GM21367 (cell line): Measurements from ENCODE around the gene CRIM1.

Source experiments
- ATAC-seq: cut with Tn5 transposase; IDR thresholded peaks from one replicate; pipeline ENCODE4 v1.9.1; 2021; ENCODE audit not compliant: unreplicated experiment

Gene CRIM1

DNA sequence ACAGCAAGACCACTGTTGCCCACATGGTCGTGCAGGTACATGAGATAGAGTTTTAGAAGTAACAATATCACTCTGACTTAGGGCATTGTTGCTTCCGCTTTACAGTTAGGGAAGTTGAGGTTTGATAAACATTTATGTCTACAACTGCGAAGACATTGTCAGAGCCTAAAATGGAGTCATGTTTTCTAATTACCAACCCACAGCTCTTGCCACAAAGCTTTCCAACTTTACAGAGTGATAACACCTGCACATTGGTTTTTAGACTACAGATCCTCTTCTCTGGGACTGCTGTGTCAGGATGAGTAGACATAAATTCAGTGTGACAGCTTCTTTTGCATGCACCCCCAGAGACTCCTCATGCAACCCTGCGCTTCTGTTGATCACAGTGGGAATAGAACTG, 123.4 kb downstream of the CRIM1 start:
- ATAC-seq = no peak

DNA sequence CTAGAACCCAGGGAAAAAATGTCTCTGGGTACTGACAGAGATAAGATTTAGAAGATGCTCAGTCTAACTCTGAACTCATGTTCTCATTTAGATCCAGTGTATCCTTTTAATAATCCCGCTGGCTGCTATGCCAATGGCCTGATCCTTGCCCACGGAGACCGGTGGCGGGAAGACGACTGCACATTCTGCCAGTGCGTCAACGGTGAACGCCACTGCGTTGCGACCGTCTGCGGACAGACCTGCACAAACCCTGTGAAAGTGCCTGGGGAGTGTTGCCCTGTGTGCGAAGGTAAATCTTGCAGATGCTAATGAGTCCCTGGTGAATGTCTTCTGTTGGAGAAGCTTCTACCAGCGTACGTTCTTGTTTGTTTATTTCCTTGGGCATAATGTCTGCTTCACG, 123.8 kb downstream of the CRIM1 start:
- no peak for ATAC-seq

DNA sequence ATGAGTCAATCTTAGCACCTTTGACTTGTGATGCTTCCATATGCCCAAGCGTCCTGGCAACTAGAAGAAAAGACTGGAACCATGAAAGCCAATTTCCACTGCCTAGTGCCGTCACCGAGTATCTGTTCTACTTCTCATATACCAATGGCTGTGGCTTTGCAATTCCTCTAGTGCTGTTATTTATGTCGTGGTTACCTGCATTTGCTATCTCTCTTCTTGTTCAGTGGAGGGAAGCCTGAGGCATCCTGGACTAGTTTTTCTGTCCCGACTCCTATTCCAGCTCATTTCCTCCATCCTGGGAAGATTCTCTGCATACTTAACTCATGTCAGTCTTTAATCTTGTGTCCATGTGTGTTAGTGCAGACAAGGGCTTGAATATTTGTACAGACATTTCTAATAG, 124.5 kb downstream of the CRIM1 start:
- no peak for ATAC-seq

- no peak for ATAC-seq
These were observed 125.1 kb downstream of the CRIM1 start for GRCh38 chr2:36480636-36481035.

DNA sequence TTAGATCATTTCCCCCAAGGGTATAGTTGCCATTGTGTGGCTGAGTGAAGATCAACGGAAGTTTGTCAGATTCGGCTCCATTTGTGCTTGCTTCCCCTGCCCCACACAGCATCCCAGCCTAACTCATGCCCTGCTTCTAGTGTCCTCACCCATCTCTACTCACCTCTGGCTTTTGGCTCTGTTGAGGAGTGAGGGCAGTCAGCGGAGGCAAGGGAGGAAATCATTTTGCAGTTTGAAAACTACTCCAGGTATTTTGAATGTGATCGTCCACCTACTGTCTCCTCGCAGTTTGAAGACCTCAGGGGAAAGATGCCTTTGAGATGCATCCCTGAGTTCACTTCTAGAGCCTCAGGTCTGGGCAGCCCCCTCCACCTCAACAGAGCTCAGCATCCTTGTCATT, 126.1 kb downstream of the CRIM1 start:
- no peak for ATAC-seq

DNA sequence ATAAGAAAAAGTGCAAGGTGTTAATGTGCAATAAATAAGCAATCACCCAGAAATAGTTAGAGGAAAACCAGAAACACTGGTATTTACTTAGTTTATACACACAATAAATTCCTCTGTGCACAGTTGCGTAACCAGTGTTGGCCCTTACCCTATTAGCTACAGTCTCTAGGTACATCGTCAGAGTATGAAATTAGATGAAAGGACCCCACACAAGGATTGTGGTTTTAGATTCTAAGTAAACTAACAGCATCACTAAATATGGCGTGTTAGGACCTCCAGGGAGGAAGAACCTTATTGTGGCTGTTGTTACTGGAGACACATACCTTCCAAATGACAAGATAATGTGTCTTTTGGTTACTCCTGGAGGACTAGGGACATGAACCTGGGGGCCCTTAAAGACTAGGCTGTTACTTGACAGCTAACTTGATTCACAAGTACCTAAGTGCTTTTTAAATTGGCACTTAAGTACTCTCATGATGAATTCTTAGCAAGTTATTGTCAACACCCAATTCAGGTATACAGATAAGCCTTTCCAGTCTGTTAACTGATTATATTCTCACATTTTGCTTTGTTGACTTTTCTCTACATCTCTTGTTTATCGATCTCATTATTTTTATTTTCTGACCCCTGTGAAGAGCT, 127.1 kb downstream of the CRIM1 start:
- ATAC-seq = no peak

- ATAC-seq = no peak
These were observed 127.7 kb downstream of the CRIM1 start for GRCh38 chr2:36483290-36483689.

DNA sequence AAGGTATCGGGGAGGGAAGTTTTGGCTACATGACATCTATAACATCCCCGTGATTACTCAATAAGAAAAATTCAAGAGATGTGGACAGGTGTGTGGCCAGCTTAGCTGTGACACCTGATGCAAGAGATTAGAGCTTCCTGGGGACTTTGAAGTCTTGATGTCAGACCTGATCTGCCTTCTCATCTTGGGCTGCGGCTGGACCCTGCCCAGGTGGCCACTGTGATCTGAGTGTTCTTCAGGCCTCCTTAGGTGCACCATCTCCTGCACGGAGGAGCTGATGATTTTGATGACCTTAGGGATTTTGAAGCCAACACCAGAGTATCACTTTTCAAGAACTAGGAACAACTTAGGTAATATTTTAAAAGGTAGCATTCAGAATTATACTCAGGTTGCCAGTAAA, 128.9 kb downstream of the CRIM1 start:
- no peak for ATAC-seq

DNA sequence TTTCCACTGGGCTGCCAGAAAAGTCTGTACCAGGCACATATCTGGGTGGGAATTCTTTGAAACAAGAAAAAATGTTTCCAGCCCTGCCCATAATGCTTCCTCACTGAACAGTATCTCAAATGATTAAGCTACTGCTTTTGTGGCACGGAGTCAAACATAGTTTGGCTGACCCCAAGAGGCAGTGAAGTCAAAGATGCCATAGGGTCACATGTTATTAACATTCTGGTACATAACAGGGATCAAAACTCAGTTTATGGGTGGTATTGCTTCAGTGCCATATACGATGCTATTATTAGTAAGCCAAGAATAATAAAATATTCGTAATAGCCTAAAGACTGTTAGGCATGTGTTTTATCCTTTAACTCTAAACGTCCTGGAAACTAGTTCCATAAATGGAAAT, 129.9 kb downstream of the CRIM1 start:
- no peak for ATAC-seq

GRCh38 chr2:36486521-36487044, 131.0 kb downstream of the CRIM1 start:
- ATAC-seq = no peak

DNA sequence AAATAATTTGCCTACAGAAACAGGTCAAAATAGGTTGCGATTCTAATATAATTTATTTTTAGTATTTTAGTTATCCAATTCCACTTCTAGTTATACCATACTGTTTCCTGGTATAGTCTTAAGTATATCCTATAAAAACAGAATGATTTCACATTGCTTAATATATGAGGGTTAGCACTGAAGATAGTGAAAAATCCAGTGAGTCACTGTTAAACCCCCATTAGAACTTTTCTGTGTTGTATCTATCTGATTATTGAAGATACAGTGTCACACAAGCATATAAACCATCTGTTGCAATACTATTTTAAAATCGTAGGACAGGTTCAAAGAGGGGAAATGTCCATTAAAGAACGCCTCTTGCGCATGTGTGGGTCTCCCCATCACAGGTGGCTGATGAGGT, 132.4 kb downstream of the CRIM1 start:
- ATAC-seq = no peak

DNA sequence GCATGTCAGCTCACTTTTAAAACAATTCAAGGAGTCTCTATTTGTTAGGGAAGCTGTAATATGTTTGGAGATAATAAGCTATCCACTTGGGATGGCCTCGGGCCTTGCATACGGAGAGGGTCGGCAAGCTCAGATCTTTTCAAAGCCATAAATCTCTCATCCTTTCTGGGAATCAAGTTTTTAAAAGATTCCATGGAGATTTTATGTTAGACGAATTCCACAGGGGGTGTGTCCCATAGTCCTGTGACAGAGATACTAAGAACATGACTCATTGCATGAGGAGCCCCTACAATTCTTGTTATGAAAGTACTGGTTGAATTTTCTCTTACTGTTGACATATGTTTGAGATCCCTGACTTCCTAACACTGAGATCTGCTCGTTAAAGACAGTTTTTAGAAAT, 133.7 kb downstream of the CRIM1 start:
- ATAC-seq = no peak

- ATAC-seq = no peak
These were observed 135.2 kb downstream of the CRIM1 start for GRCh38 chr2:36490749-36491148.

DNA sequence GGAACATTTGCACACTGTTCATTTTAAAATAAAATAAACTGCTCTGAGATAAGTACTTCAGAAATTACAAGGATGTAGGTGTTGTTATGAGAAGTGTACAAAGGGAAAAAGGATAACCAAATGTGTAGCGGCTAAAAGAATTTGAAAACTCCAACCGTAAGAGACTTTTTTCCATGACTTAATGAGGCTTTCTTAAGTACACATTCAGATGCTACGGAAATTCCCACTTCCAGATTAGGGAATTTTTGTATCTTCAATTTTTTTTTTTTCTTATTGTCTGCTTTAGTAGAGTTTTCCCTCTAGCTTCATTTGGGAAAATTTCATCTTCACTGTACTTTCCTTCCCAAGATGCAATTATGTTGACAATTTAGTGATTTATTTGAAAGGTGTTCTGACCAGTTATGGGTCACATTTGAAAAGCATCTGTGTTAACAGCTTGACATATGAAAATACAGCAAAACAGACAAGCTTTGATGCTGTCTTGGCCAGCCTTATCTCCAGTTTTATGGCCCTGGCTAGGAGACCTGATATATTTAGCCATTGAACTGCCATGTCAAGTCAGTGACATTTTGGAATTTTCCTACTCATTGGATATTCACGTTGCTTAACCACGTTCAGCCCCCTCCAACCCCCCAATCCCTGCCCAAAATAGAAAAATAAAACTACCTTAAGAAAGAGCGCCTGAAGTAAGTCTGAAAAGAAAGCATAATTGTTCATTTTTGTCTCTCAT, 136.8 kb downstream of the CRIM1 start:
- ATAC-seq = no peak

DNA sequence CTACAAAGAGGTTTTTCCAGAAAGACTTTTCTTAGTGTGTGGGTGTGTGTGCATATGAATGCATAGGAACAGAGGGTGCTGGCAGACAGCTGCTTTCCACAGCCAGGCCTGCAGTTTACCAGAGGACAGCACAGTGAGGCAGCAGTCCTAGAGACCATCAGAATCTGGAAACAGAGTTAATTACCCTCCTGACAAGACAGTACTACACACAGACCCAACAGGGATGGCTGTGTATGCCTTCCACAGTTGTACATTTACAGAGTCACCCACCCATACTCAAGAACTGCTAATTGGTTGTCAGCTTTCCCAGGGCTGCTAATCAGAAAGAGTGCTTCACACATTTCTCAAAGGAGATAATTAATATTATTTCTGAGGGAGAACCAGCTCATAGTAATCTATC, 137.7 kb downstream of the CRIM1 start:
- ATAC-seq = no peak

GRCh38 chr2:36497570-36498163, 142.1 kb downstream of the CRIM1 start:
- ATAC-seq = no peak

DNA sequence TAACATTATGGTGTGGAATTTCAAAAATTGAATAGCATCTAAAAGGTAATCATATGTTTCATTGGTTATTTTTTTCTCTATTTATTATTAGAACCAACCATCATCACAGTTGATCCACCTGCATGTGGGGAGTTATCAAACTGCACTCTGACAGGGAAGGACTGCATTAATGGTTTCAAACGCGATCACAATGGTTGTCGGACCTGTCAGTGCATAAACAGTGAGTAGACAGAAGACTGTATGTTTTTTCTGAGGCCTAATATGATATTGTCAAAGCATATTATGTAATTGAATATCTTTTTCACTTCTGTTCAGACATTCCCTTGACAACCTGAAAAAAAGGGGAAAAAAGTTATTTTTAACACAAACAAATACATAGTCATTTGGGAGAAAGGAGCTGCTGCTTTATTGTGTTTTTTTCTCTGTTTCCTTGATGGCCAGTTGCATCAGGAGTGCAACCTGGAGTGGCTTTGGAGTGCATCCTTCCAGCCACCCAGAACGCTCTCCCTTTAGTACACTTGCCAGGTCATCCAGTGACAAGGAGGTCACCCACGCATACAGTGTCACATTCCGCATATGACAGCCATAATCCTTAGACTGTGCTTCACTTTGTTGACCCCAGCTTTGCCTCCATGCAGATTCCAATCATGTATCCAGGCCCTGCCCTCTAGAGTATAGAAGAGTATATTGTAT, 143.7 kb downstream of the CRIM1 start:
- no peak for ATAC-seq

DNA sequence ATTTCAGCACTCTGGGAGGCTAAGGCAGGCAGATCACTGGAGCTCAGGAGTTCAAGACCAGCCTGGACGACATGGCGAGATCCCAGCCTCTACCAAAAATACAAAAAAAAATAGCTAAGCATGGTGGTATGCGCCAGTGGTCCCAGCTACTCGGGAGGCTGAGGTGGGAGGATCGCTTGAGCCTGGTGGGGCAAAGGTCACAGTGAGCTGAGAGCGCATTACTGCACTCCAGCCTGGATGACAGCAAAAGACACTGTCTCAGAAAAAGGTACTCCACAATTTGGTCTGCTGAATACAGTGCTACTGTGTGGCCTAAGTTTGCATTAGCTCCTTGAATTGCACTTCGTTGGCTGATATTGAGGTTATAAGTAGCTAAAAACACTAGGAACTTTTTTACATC, 144.5 kb downstream of the CRIM1 start:
- ATAC-seq = no peak

DNA sequence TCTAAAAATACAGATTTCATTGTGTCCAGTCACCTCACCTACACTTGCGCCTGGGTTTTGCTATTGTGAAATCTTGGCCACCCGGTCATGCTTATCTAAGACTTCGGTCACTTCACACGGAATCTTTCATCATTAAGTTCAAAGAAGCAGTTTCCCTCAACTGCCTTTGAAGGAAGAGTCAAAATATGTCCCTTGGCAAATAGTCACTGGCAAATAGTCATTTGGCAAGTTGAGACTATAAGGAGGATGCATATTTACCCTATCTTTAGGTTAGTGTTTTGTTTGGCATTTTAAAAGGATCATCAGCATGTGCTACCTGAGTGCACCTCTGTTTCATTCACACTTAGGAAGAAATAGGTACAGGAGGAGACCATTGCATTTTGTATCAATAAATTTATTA, 146.5 kb downstream of the CRIM1 start:
- no peak for ATAC-seq

GRCh38 chr2:36507408-36507812, 151.8 kb downstream of the CRIM1 start:
- ATAC-seq = peak; percentile 97

DNA sequence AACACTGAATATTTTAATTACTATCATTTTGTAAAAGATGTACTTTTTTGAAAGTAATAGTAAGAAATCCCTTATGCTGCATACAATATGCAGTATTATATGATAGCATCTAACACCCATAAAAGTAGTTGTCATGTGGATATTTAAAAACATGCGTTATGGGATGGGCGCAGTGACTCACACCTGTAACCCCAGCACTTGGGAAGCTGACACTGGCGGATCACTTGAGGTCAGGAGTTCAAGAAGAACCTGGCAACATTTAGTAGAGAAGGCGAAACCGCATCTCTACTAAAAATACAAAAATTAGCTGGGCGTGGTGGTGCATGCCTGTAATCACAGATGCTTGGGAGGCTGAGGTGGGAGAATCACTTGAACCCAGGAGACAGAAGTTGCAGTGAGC, 153.5 kb downstream of the CRIM1 start:
- ATAC-seq = no peak
